Choroid plexus epithelial cell (primary cell): Measurements from ENCODE around the gene ARHGEF18.
"Not testable (repeated sequence)": the region's sequence is repeated elsewhere in the genome, so short reads cannot be mapped to it uniquely, and the experiment has no call there.

Experiments
- DNase-seq: peaks from one replicate; pipeline ENCODE4 v3.0.0-alpha.2; 2010; ENCODE audit warnings: low read depth
- H3K4me3 ChIP-seq: 2 replicates; pipeline ENCODE4 v1.5.1; 2011; ENCODE audit warnings: low read depth, mild to moderate bottlenecking, control low read depth, low read length, moderate library complexity
- CTCF ChIP-seq: conservative IDR thresholded peaks from 2 replicates; pipeline ENCODE4 v1.5.1; 2011; ENCODE audit warnings: low read depth, mild to moderate bottlenecking, control low read depth, inconsistent platforms, low read length, moderate library complexity

Gene ARHGEF18

GRCh38 chr19:7358102-7358597, 9.4 kb downstream of the ARHGEF18 start:
- TF ChIP-seq CTCF = no peak
- DNase-seq = no peak
- no peak overlapping the region for H3K4me3 ChIP-seq

- DNase-seq = no peak
- H3K4me3 ChIP-seq = no peak overlapping the region
- no peak for TF ChIP-seq CTCF
Measured at GRCh38 chr19:7360393-7360984, 11.8 kb downstream of the ARHGEF18 start.

- DNase-seq = no peak
Measured at GRCh38 chr19:7363225-7363624, 14.5 kb downstream of the ARHGEF18 start.

GRCh38 chr19:7366701-7367420, 18.1 kb downstream of the ARHGEF18 start:
- DNase-seq = peak; percentile 50
- TF ChIP-seq CTCF = peak; percentile 49
- no peak overlapping the region for H3K4me3 ChIP-seq

More at GRCh38 chr19:7363225-7363624, 14.5 kb downstream of the ARHGEF18 start:
- TF ChIP-seq CTCF = no peak
- no peak overlapping the region for H3K4me3 ChIP-seq

GRCh38 chr19:7368456-7368855, 19.7 kb downstream of the ARHGEF18 start:
- no peak overlapping the region for H3K4me3 ChIP-seq
- no peak for DNase-seq
- no peak for TF ChIP-seq CTCF

GRCh38 chr19:7368866-7369265, 20.1 kb downstream of the ARHGEF18 start:
- peak; percentile 45 for DNase-seq

GRCh38 chr19:7370546-7370945, 21.8 kb downstream of the ARHGEF18 start:
- DNase-seq = no peak
- TF ChIP-seq CTCF = no peak
- H3K4me3 ChIP-seq = no peak overlapping the region

More at GRCh38 chr19:7368866-7369265, 20.1 kb downstream of the ARHGEF18 start:
- not testable (repeated sequence) for H3K4me3 ChIP-seq
